NCI-H2227 (cell line): ENCODE data around the gene CDH1.

Experiments
- DNase-seq: peaks from one replicate; lab custom pipeline; 2025; ENCODE audit not compliant: unreplicated experiment; lab: John Stamatoyannopoulos, UW

The CDH1 gene

DNA sequence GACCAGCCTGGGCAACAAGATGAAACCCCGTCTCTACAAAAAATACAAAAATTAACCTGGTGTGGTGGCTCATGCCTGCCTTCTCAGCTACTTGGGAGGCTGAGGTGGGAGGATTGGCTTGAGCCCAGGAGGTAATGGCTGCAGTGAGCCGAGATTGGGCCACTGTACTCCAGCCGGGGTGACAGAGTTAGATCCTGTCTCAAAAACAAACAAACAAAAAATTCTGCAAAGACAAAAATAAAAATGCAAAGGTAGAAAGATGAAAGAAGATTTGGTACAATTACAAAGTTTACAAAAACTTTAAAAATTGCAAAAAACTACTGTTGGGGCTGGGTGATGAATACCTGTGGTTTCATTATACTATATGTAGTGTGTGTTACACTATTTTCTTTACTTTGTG, 5.5 kb upstream of the CDH1 start:
- DNase-seq: no peak

DNA sequence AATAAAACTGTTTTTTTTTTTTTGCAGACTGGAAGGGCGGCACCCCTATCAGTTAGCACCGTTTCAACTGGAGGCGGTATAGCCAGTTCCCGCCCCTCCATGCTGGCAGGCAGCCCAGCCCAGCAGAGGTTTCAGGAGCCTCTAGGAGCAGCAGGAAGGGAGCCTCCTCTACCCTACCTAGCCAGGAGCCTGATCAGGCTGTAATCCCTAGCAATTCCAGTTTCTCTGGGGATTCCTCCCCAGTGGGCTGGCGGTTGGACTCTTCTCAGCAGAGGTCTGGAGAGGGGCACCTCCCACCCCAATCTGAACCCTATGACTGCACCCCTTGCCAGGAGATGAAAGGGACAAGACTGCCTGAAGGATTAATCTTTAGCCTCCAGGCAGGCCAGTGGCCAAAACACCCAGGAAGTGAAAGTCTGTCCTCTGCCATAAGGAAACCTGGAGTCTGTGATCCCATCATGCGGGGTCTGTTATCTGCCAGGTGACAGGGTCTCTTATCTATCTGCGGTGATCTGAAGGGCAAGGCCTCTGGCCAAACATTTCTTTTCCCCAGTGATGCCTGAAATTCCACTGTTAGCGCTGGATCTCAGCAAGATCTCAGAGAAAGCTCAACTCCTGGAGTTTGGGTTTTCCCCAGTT, 4.9 kb upstream of the CDH1 start:
- DNase-seq: no peak

- DNase-seq: no peak
These were observed 4.2 kb upstream of the CDH1 start for GRCh38 chr16:68732741-68733399.

GRCh38 chr16:68733570-68733969, 3.5 kb upstream of the CDH1 start:
- DNase-seq: no peak

GRCh38 chr16:68734782-68735181, 2.3 kb upstream of the CDH1 start:
- DNase-seq: no peak

DNA sequence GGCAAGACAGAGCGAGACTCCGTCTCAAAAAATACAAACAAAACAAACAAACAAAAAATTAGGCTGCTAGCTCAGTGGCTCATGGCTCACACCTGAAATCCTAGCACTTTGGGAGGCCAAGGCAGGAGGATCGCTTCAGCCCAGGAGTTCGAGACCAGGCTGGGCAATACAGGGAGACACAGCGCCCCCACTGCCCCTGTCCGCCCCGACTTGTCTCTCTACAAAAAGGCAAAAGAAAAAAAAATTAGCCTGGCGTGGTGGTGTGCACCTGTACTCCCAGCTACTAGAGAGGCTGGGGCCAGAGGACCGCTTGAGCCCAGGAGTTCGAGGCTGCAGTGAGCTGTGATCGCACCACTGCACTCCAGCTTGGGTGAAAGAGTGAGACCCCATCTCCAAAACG, 531 bp upstream of the CDH1 start:
- no peak for DNase-seq

DNA sequence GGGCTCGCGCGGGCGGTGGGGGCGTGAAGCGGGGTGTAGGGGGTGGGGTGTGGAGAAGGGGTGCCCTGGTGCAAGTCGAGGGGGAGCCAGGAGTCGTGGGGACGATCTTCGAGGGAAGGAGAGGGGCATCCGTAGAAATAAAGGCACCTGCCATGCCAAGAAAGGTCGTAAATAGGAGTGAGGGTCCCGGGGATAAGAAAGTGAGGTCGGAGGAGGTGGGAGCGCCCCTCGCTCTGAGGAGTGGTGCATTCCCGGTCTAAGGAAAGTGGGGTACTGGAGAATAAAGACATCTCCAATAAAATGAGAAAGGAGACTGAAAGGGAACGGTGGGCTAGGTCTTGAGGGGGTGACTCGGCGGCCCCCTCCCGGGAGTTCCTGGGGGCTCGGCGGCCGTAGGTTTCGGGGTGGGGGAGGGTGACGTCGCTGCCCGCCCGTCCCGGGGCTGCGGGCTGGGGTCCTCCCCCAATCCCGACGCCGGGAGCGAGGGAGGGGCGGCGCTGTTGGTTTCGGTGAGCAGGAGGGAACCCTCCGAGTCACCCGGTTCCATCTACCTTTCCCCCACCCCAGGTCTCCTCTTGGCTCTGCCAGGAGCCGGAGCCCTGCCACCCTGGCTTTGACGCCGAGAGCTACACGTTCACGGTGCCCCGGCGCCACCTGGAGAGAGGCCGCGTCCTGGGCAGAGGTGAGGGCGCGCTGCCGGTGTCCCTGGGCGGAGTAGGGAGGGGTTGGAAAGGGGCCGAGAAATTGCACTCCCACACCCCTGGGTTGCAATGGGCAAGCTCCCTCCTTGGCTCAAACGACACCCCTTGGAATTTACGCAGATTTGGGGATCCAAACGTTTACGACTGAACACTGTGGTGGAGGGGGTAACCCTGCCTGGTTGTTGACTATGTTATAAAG, 888 bp downstream of the CDH1 start:
- no peak for DNase-seq

- no peak for DNase-seq
These were observed 3.0 kb downstream of the CDH1 start for GRCh38 chr16:68739964-68740627.

DNA sequence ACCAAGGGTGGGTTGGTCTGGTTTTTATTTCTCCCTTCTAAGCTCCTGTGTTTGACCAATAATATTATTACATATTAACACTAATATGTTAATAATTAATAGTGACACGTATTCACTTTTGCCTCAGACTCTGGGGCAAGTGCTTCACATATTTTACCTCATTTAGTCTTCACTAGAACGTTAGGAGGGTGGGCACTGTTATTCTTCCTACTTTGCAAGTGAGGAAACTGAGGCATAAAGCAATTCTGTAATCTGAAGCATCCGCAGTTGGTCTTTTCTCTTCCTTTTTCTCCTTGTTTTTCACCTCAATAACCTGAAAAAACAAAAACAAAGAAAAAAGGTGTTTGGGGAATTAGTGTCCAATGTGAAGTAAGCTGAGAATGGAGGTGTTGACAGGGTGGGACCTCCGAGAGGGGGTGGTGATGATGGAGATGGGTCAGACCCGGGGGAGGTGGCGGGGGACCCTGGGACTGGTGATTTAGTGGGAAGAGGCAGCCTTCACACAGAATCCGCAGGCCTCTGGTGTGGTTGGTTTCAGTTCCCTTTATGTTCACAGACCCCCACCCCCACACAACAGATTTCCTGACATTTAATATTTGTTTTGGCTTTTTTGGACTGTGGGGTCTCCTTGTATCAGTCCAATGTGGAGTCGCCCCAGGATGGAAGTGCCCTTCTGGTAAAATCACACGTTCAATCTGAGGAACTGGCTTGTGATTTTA, 3.7 kb downstream of the CDH1 start:
- no peak for DNase-seq

GRCh38 chr16:68743664-68744063, 6.6 kb downstream of the CDH1 start:
- no peak for DNase-seq

DNA sequence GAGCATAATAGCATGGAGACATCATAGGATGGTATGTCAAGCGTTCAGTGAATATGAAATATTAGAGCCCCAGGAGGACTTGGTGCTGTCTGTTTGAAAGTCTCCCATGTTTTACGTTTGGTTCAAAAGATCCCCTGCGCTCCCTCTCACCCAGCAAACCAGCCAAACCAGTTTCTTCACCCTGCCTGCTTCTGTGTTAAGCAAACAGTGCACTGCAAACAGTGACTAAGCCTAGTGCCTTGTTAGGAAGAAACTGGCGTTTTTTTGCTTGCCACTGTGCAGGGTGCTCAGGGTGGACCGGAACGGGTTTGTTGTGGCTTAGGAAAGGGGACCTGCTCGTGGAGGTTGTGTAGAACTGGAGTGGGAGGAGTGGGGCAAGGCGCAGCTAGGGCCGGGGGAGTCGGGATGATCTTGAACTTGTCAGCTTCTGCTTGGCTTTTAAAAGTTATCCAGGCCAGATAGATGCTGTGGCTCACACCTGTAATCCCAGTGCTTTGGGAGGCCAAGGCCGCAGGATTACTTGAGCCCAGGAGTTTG, 7.7 kb downstream of the CDH1 start:
- no peak for DNase-seq

GRCh38 chr16:68746951-68747350, 9.9 kb downstream of the CDH1 start:
- DNase-seq: no peak

DNA sequence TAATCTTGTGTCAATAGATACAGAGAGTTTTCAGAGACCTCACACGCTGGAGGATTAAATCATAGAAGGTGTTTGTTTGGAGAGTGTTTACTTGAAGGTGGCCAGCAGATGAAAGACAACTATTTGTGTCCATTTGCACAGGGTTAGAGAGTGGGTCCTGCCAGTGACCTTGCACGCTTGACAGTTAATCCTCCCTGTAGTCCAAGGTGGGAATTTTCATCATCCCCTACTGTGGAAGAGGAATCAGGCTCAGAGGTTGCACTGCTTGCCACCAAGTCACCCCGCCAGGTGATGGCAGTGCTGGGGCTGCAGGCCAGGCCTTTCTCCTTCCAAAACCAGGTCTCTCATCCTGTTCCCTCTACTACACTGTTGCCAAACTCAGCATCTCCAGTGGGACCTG, 12.3 kb downstream of the CDH1 start:
- no peak for DNase-seq

- DNase-seq: no peak
These were observed 13.2 kb downstream of the CDH1 start for GRCh38 chr16:68750193-68750695.

GRCh38 chr16:68751160-68751559, 14.1 kb downstream of the CDH1 start:
- DNase-seq: no peak

- no peak for DNase-seq
These were observed 15.5 kb downstream of the CDH1 start for GRCh38 chr16:68752602-68753001.

GRCh38 chr16:68754084-68754792, 17.1 kb downstream of the CDH1 start:
- no peak for DNase-seq

- no peak for DNase-seq
These were observed 19.3 kb downstream of the CDH1 start for GRCh38 chr16:68756239-68756915.

DNA sequence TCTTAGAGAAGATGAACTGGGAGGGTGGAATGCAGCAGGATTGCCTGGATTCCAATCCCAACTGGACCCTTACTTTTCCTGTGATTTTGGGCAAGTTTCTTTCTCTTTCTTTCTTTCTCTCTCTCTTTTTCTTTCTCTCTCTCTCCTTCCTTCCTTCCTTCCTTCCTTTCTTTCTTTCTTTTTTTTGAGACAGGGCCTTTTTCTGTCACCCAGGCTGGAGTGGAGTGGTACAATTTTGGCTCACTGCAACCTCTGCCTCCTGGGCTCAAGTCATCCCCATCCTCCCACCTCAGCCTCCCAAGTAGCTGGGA, 20.5 kb downstream of the CDH1 start:
- no peak for DNase-seq
